ENCODE measurements around the gene FSIP2.

The FSIP2 gene

DNA sequence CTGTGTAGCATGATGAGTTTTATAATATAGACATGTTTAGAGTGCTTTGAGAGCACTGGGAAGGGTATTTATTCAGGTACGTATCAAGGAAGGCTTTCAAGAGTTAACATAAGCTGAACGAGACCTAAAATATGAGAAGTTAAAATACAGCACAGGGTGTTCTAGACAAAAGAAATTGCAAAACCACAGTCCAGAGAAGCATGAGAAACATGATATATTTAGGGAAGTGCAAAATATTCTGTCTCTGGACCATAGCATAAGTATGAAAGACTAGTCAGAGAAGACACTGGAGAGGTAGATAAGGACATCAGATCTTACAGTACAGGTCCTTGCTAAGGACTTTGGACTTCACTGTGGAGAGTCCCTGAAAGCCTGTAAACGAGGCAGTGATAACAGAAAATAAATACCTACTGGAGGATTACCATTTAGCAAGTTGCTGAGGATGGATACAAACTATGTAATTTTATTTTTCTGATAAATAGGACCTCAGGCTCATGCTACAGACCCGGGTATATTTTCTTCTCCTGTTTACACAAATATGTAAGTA lies 43.7 kb downstream of the FSIP2 start:
- Histone ChIP-seq H3K36me3 (ENCODE audit: control insufficient read depth in 2 of 2, insufficient read depth in 1 of 2, low read length in 2 of 2) (no peaks in the 10 kb centered on the region), H3K4me1 (ENCODE audit: control insufficient read depth, insufficient read depth, low read length) (no peaks in the 10 kb centered on the region), H3K4me3 (ENCODE audit: low read depth, low read length) (no peak overlapping the region), H3K27ac (ENCODE audit: extremely low read depth, low read depth, low read length) (no peak overlapping the region), H3K9me3 (ENCODE audit: control insufficient read depth, insufficient read depth, low read depth, low read length) (no peaks in the 10 kb centered on the region)
- TF ChIP-seq, protein P1, sequence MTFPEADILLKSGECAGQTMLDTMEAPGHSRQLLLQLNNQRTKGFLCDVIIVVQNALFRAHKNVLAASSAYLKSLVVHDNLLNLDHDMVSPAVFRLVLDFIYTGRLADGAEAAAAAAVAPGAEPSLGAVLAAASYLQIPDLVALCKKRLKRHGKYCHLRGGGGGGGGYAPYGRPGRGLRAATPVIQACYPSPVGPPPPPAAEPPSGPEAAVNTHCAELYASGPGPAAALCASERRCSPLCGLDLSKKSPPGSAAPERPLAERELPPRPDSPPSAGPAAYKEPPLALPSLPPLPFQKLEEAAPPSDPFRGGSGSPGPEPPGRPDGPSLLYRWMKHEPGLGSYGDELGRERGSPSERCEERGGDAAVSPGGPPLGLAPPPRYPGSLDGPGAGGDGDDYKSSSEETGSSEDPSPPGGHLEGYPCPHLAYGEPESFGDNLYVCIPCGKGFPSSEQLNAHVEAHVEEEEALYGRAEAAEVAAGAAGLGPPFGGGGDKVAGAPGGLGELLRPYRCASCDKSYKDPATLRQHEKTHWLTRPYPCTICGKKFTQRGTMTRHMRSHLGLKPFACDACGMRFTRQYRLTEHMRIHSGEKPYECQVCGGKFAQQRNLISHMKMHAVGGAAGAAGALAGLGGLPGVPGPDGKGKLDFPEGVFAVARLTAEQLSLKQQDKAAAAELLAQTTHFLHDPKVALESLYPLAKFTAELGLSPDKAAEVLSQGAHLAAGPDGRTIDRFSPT (tag by site-specific recombination; IDR thresholded peaks at IDR 0.05) = no peak
- TF ChIP-seq KLF9 (tag by site-specific recombination; IDR thresholded peaks at IDR 0.05; ENCODE audit: low read depth) (no peak), ZNF140 (tag by site-specific recombination; IDR thresholded peaks at IDR 0.05) (no peak), ZNF311 (tag by site-specific recombination; IDR thresholded peaks at IDR 0.05; ENCODE audit: borderline replicate concordance) (no peak), ZNF473 (tag by site-specific recombination; IDR thresholded peaks at IDR 0.05) (no peak)
- TF ChIP-seq, protein P2, sequence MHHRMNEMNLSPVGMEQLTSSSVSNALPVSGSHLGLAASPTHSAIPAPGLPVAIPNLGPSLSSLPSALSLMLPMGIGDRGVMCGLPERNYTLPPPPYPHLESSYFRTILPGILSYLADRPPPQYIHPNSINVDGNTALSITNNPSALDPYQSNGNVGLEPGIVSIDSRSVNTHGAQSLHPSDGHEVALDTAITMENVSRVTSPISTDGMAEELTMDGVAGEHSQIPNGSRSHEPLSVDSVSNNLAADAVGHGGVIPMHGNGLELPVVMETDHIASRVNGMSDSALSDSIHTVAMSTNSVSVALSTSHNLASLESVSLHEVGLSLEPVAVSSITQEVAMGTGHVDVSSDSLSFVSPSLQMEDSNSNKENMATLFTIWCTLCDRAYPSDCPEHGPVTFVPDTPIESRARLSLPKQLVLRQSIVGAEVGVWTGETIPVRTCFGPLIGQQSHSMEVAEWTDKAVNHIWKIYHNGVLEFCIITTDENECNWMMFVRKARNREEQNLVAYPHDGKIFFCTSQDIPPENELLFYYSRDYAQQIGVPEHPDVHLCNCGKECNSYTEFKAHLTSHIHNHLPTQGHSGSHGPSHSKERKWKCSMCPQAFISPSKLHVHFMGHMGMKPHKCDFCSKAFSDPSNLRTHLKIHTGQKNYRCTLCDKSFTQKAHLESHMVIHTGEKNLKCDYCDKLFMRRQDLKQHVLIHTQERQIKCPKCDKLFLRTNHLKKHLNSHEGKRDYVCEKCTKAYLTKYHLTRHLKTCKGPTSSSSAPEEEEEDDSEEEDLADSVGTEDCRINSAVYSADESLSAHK (tag by site-specific recombination; IDR thresholded peaks at IDR 0.05) = no peak
- TF ChIP-seq, protein P3, sequence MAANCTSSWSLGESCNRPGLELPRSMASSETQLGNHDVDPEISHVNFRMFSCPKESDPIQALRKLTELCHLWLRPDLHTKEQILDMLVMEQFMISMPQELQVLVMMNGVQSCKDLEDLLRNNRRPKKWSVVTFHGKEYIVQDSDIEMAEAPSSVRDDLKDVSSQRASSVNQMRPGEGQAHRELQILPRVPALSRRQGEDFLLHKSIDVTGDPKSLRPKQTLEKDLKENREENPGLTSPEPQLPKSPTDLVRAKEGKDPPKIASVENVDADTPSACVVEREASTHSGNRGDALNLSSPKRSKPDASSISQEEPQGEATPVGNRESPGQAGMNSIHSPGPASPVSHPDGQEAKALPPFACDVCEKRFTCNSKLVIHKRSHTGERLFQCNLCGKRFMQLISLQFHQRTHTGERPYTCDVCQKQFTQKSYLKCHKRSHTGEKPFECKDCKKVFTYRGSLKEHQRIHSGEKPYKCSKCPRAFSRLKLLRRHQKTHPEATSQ (tag by site-specific recombination; IDR thresholded peaks at IDR 0.05) = no peak
- ChIA-PET POLR2A (no interaction called here), CTCF (no interaction called here)

- Histone ChIP-seq H3K27ac (ENCODE audit: extremely low read depth, low read depth, low read length) (no peak overlapping the region), H3K9me3 (ENCODE audit: control insufficient read depth, insufficient read depth, low read depth, low read length) (no peaks in the 10 kb centered on the region), H3K36me3 (ENCODE audit: control insufficient read depth in 2 of 2, insufficient read depth in 1 of 2, low read length in 2 of 2) (peaks cover 0 to 4% of the 10 kb centered on the region in 2 experiments; a peak in 1 of 3 replicates), H3K4me1 (ENCODE audit: control insufficient read depth, insufficient read depth, low read length) (no peaks in the 10 kb centered on the region), H3K4me3 (ENCODE audit: low read depth, low read length) (no peak overlapping the region)
- TF ChIP-seq ZNF664 (tag by site-specific recombination; IDR thresholded peaks at IDR 0.05) (no peak), ZNF416 (tag by site-specific recombination; IDR thresholded peaks at IDR 0.05) (no peak), OVOL3 (tag by site-specific recombination; IDR thresholded peaks at IDR 0.05) (no peak), ZNF629 (tag by site-specific recombination; IDR thresholded peaks at IDR 0.05) (no peak), ZNF610 (tag by site-specific recombination; IDR thresholded peaks at IDR 0.05; ENCODE audit: borderline replicate concordance) (no peak), ZNF571 (tag by site-specific recombination; IDR thresholded peaks at IDR 0.05) (no peak), ZNF791 (tag by site-specific recombination; IDR thresholded peaks at IDR 0.05) (no peak), GLI2 (tag by site-specific recombination; IDR thresholded peaks at IDR 0.05; ENCODE audit: borderline replicate concordance, low read depth) (no peak)
- CTCF ChIA-PET = interaction anchor here (0.6 kb wide), 1 partner anchor 372 kb away, joined by 3 read pairs; no protein-coding TSS in a partner anchor
- POLR2A ChIA-PET = no interaction called here
Observed at GRCh38 chr2:185785156-185785555, 46.6 kb downstream of the FSIP2 start.

DNA sequence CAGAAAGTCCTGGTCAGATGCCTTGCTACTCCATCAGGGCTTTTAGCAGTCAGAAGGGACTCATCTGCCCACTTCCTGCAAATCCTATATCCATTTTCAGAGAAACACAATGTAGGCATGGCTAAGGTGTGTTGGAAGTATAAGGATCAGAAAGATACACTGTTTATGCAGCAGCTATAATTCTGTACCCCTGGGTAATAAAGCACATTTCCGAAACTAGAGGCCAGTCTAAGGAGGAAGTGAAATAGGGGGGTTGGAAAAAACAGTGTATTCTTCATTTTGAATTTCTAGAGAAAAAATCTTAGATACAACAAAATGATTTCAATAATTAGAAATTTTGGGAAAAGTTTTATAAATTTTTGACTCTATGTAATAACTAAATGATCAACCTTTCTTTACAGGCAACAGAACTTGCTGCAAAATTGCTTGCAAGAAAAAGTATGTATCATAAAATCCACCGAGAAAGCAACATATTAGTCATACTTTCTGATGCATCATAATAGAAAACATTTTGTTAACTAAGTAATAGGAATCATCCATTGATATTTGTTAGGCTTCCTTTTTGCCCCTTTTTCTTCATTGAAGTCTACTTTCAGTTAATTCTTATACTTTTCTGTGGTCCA lies 47.4 kb downstream of the FSIP2 start:
- Histone ChIP-seq H3K9me3 (ENCODE audit: control insufficient read depth, insufficient read depth, low read depth, low read length) (no peaks in the 10 kb centered on the region), H3K4me3 (ENCODE audit: low read depth, low read length) (no peak overlapping the region), H3K4me1 (ENCODE audit: control insufficient read depth, insufficient read depth, low read length) (no peaks in the 10 kb centered on the region), H3K36me3 (ENCODE audit: control insufficient read depth in 2 of 2, insufficient read depth in 1 of 2, low read length in 2 of 2) (peaks cover 0 to 4% of the 10 kb centered on the region in 2 experiments; a peak in 1 of 3 replicates), H3K27ac (ENCODE audit: extremely low read depth, low read depth, low read length) (no peak overlapping the region)
- TF ChIP-seq ZNF624 (tag by site-specific recombination; IDR thresholded peaks at IDR 0.05) = no peak
- TF ChIP-seq, protein P3 (tag by site-specific recombination; IDR thresholded peaks at IDR 0.05) = no peak
- TF ChIP-seq ZNF341 (tag by site-specific recombination; IDR thresholded peaks at IDR 0.05; ENCODE audit: low read depth) = no peak
- no peak for TF ChIP-seq ZNF768 (tag by site-specific recombination; IDR thresholded peaks at IDR 0.05)
- TF ChIP-seq ZNF785 (tag by site-specific recombination; IDR thresholded peaks at IDR 0.05) = no peak
- no peak for TF ChIP-seq ELK4 (IDR thresholded peaks at IDR 0.05; ENCODE audit: borderline replicate concordance, low read depth, low read length)
- no peak for TF ChIP-seq ZNF350 (tag by site-specific recombination; IDR thresholded peaks at IDR 0.05)
- TF ChIP-seq ZNF416 (tag by site-specific recombination; IDR thresholded peaks at IDR 0.05) = no peak
- POLR2A ChIA-PET = no interaction called here
- CTCF ChIA-PET = interaction anchor here (0.6 kb wide), 1 partner anchor 371 kb away, joined by 3 read pairs; no protein-coding TSS in a partner anchor

Data from HEK293 (cell line).